ENCODE results near the gene CACNA1S. TPM values are rescaled to one million over a fixed set of nuclear protein-coding genes. Genes with fewer than 3 reads are reported as not detected.

The CACNA1S gene
- total RNA-seq, 1 donor from 2014 or later = 0.11 TPM

GRCh38 chr1:201001962-201002361, 110.3 kb downstream of the CACNA1S start:
- no peaks in the 10 kb centered on the region for H3K9me3 Mint-ChIP-seq
- no peak overlapping the region for H3K27ac Mint-ChIP-seq

GRCh38 chr1:201000391-201000790, 111.8 kb downstream of the CACNA1S start:
- no peak overlapping the region for H3K27ac ChIP-seq
- no peaks in the 10 kb centered on the region for H3K9me3 Mint-ChIP-seq
- H3K27ac Mint-ChIP-seq = no peak overlapping the region
- H3K4me3 Mint-ChIP-seq = no peak overlapping the region
- H4K20me1 ChIP-seq (ENCODE audit: low read depth) = no peaks in the 10 kb centered on the region
- TF ChIP-seq EZH2phosphoT487 (IDR thresholded peaks at IDR 0.05) = no peak
- TF ChIP-seq EZH2 (IDR thresholded peaks at IDR 0.05) = no peak
- TF ChIP-seq CTCF (IDR thresholded peaks at IDR 0.05) = no peak
- no peak overlapping the region for H3K4me3 ChIP-seq
- no peak overlapping the region for H3K4me2 ChIP-seq
- no peaks in the 10 kb centered on the region for H3K36me3 ChIP-seq
- H3K27me3 Mint-ChIP-seq (ENCODE audit: insufficient read depth, low read depth) = peaks cover 8% of the 10 kb centered on the region
- H3K9me3 ChIP-seq (ENCODE audit: low read depth) = no peaks in the 10 kb centered on the region
- DNase-seq (ENCODE audit: low spot score) = no peak
- H3K36me3 Mint-ChIP-seq = peaks cover 16% of the 10 kb centered on the region
- no peaks in the 10 kb centered on the region for H3F3A ChIP-seq (ENCODE audit: low read depth)
- no peaks in the 10 kb centered on the region for H3K4me1 ChIP-seq
- no peaks in the 10 kb centered on the region for H3K27me3 ChIP-seq
- H3K9ac ChIP-seq = no peak overlapping the region
- no peak overlapping the region for H2AFZ ChIP-seq (replicated peaks)
- H3K4me1 Mint-ChIP-seq = peaks cover 2% of the 10 kb centered on the region
- no peaks in the 10 kb centered on the region for H3K79me2 ChIP-seq (ENCODE audit: low read depth)

More at GRCh38 chr1:201001962-201002361, 110.3 kb downstream of the CACNA1S start:
- H3K27me3 ChIP-seq = no peaks in the 10 kb centered on the region
- H3K4me3 ChIP-seq = no peak overlapping the region
- no peak overlapping the region for H3K9ac ChIP-seq
- no peaks in the 10 kb centered on the region for H4K20me1 ChIP-seq (ENCODE audit: low read depth)
- no peak overlapping the region for H3K27ac ChIP-seq
- DNase-seq (ENCODE audit: low spot score) = no peak
- H3K4me2 ChIP-seq = no peak overlapping the region
- Mint-ChIP-seq H3K4me1 (peaks cover 2% of the 10 kb centered on the region), H3K27me3 (ENCODE audit: insufficient read depth, low read depth) (peaks cover 11% of the 10 kb centered on the region), H3K36me3 (peaks cover 11% of the 10 kb centered on the region), H3K4me3 (no peak overlapping the region)
- no peak for TF ChIP-seq EZH2 (IDR thresholded peaks at IDR 0.05)
- no peak for TF ChIP-seq EZH2phosphoT487 (IDR thresholded peaks at IDR 0.05)
- TF ChIP-seq CTCF (IDR thresholded peaks at IDR 0.05) = no peak
- no peaks in the 10 kb centered on the region for H3K9me3 ChIP-seq (ENCODE audit: low read depth)
- no peak overlapping the region for H2AFZ ChIP-seq (replicated peaks)
- no peaks in the 10 kb centered on the region for H3K36me3 ChIP-seq
- no peaks in the 10 kb centered on the region for H3K79me2 ChIP-seq (ENCODE audit: low read depth)
- no peaks in the 10 kb centered on the region for H3K4me1 ChIP-seq
- H3F3A ChIP-seq (ENCODE audit: low read depth) = no peaks in the 10 kb centered on the region

- H3K27me3 Mint-ChIP-seq (ENCODE audit: insufficient read depth, low read depth) = peaks cover 9% of the 10 kb centered on the region
- no peak overlapping the region for H3K27ac Mint-ChIP-seq
These were observed 112.6 kb downstream of the CACNA1S start for GRCh38 chr1:200999667-201000066.

More at GRCh38 chr1:200999667-201000066, 112.6 kb downstream of the CACNA1S start:
- H3K9ac ChIP-seq = no peak overlapping the region
- no peaks in the 10 kb centered on the region for H3K9me3 ChIP-seq (ENCODE audit: low read depth)
- TF ChIP-seq EZH2 (IDR thresholded peaks at IDR 0.05) = no peak
- no peak for TF ChIP-seq EZH2phosphoT487 (IDR thresholded peaks at IDR 0.05)
- TF ChIP-seq CTCF (IDR thresholded peaks at IDR 0.05) = no peak
- H3K4me3 ChIP-seq = no peak overlapping the region
- H3K79me2 ChIP-seq (ENCODE audit: low read depth) = no peaks in the 10 kb centered on the region
- no peak overlapping the region for H3K27ac ChIP-seq
- no peak for DNase-seq (ENCODE audit: low spot score)
- no peak overlapping the region for H3K4me2 ChIP-seq
- H3K4me1 ChIP-seq = no peaks in the 10 kb centered on the region
- H3F3A ChIP-seq (ENCODE audit: low read depth) = no peaks in the 10 kb centered on the region
- H3K4me1 Mint-ChIP-seq = peaks cover 2% of the 10 kb centered on the region
- H3K9me3 Mint-ChIP-seq = no peaks in the 10 kb centered on the region
- H3K27me3 ChIP-seq = no peaks in the 10 kb centered on the region
- no peak overlapping the region for H2AFZ ChIP-seq (replicated peaks)
- peaks cover 19% of the 10 kb centered on the region for H3K36me3 Mint-ChIP-seq
- H3K36me3 ChIP-seq = no peaks in the 10 kb centered on the region
- H3K4me3 Mint-ChIP-seq = no peak overlapping the region
- no peaks in the 10 kb centered on the region for H4K20me1 ChIP-seq (ENCODE audit: low read depth)

Measured in neural progenitor cell (in vitro differentiated cells).